ENCODE measurements around the gene AFAP1L1.

Gene AFAP1L1

GRCh38 chr5:149271716-149272563, at the start of gene AFAP1L1:
Gene AFAP1L1 (plus strand): TSS chr5:149271859. CDS start chr5:149271969, 110 bp downstream.
- no peak for DNase-seq (ENCODE audit: low read depth)
- TF ChIP-seq CTCF (conservative IDR thresholded peaks at IDR 0.05; ENCODE audit: low read depth, low read length), result no peak
- H3K4me3 ChIP-seq (ENCODE audit: low read length), result peak within 1 kb of the TSS; percentile 64

- TF ChIP-seq CTCF (conservative IDR thresholded peaks at IDR 0.05; ENCODE audit: low read depth, low read length), result no peak
- no peak for DNase-seq (ENCODE audit: low read depth)
- H3K4me3 ChIP-seq (ENCODE audit: low read length), result no peak overlapping the region
Measured at GRCh38 chr5:149223081-149223848, 48.4 kb upstream of the AFAP1L1 start.

- no peak overlapping the region for H3K4me3 ChIP-seq (ENCODE audit: low read length)
- TF ChIP-seq CTCF (conservative IDR thresholded peaks at IDR 0.05; ENCODE audit: low read depth, low read length), result no peak
- no peak for DNase-seq (ENCODE audit: low read depth)
Measured at GRCh38 chr5:149224282-149224681, 47.4 kb upstream of the AFAP1L1 start.

GRCh38 chr5:149227168-149227826, 44.4 kb upstream of the AFAP1L1 start:
- DNase-seq (ENCODE audit: low read depth), result peak; percentile 52
- no peak overlapping the region for H3K4me3 ChIP-seq (ENCODE audit: low read length)
- no peak for TF ChIP-seq CTCF (conservative IDR thresholded peaks at IDR 0.05; ENCODE audit: low read depth, low read length)

GRCh38 chr5:149228618-149229297, 42.9 kb upstream of the AFAP1L1 start:
- no peak overlapping the region for H3K4me3 ChIP-seq (ENCODE audit: low read length)
- no peak for DNase-seq (ENCODE audit: low read depth)
- TF ChIP-seq CTCF (conservative IDR thresholded peaks at IDR 0.05; ENCODE audit: low read depth, low read length), result peak; percentile 84

- TF ChIP-seq CTCF (conservative IDR thresholded peaks at IDR 0.05; ENCODE audit: low read depth, low read length), result no peak
- no peak overlapping the region for H3K4me3 ChIP-seq (ENCODE audit: low read length)
- DNase-seq (ENCODE audit: low read depth), result no peak
Measured at GRCh38 chr5:149229298-149229937, 42.2 kb upstream of the AFAP1L1 start.

Data from retinal pigment epithelial cell (primary cell).